Suppressor macrophage (primary cell): ENCODE data around the gene WAC.
"Not testable (repeated sequence)": the region's sequence is repeated elsewhere in the genome, so short reads cannot be mapped to it uniquely, and the experiment has no call there.

Experiments
- DNase-seq, 4 experiments: peaks; one replicate each; pipeline ENCODE4 v3.0.0-alpha.2; 2020 to 2022
- total RNA-seq, 17 experiments: gene quantifications; one replicate each; lab custom pipeline; 2026; ENCODE audit warnings: mixed read lengths in 6 of 17, inconsistent platforms in 3 of 17; lab: John Stamatoyannopoulos, UW

The WAC gene
- 70.8 to 144 (median 109) reads per million in 17 experiments for total RNA-seq

GRCh38 chr10:28532337-28533185 is at the start of gene WAC:
Gene WAC, plus strand, starts transcription at chr10:28533118. Its CDS starts 462 bp downstream, at chr10:28533580.
- DNase-seq: peak; percentile 96 to 99 (median 98)

DNA sequence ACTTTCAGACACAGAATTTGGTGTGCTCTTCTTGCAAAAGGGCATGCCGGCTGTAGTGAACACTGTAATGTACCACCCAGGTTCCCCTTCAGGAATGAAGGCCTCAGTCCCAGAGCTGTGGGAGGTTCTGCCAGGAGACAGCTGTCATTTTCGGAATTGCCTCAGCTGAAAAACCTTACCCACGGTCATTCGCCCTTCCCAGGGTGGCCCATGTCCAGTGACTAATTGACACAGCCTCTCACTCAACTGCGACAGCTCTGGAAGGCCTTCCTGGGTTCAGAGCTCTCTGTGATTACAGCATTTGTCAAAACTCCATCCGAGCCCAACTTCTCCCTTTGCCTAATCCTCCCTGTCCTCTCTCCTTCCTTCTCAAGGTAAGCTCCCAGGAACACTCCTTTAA is 43.7 kb upstream of the WAC start:
- DNase-seq: peak in 2 of 4 experiments; percentile 23 to 36

GRCh38 chr10:28490256-28490865 is 42.6 kb upstream of the WAC start:
- peak in 2 of 4 experiments; percentile 51 to 54 for DNase-seq

GRCh38 chr10:28492116-28492920 is 40.6 kb upstream of the WAC start:
- peak; percentile 37 to 89 (median 65) for DNase-seq

DNA sequence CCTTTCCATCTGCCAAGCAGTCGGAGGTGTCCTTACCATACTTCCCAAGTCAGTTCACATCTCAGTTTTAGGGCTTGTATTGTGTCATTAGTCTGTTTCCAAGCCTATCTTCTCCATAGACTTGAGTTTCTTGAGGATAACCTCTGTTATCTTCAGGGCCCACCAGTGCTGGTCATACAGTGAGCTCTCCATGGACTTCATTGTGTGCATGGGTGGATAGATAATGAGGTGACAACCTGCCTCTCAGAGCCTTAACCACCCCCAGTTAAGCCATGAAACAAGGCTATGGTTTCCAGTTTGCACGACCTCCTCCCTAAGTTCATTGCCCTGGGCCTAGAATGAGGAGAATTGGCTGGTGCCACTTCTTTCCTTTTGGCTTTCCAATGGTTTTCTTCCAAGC is 38.5 kb upstream of the WAC start:
- no peak for DNase-seq

GRCh38 chr10:28495084-28495483 is 37.8 kb upstream of the WAC start:
- DNase-seq: no peak

GRCh38 chr10:28496017-28496416 is 36.9 kb upstream of the WAC start:
- DNase-seq: no peak

DNA sequence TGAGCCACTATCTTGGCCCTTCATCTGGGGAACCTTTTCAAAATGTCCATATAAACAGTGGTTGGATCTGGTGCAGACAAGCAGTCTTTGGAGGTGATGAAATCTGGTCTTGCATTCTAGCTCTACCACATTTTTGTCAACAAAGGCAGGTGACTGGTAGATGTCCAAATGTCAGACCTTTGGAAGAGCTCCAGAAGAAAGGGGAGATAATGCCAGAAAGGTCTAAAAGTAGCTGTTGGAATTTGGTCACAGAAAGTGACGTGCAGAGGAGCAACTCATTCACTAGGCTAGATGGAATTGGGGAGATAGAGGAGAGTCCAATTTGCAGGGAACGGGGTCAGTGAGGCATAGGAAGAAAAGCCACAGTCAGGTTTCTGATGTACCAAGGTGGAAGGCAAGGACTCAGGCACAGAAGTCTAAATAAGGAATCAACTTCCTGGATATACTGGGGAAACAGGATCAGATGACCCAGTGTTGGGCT is 36.4 kb upstream of the WAC start:
- no peak for DNase-seq

- DNase-seq: no peak
Measured at GRCh38 chr10:28497313-28498126, 35.4 kb upstream of the WAC start.

- not testable (repeated sequence) for DNase-seq
Measured at GRCh38 chr10:28500203-28500602, 32.7 kb upstream of the WAC start.

DNA sequence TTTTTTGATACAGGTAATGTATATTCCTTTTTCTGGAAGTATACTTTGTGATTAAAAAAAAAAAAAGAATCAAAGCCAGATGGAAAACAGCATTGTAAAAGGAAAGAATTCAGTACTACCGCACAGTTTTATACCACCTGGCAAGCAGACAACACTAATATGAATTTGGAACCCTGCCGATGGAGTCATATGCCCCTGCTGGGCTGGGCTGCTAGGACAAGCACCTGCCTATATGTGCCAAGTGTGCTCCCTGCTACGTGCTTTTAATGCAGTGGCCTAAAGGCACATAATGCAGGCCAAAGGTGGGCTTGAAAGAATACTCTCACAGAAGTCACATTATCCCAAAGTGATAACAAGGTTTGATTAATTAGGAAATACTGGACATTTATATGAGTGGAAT is 29.8 kb upstream of the WAC start:
- no peak for DNase-seq

DNA sequence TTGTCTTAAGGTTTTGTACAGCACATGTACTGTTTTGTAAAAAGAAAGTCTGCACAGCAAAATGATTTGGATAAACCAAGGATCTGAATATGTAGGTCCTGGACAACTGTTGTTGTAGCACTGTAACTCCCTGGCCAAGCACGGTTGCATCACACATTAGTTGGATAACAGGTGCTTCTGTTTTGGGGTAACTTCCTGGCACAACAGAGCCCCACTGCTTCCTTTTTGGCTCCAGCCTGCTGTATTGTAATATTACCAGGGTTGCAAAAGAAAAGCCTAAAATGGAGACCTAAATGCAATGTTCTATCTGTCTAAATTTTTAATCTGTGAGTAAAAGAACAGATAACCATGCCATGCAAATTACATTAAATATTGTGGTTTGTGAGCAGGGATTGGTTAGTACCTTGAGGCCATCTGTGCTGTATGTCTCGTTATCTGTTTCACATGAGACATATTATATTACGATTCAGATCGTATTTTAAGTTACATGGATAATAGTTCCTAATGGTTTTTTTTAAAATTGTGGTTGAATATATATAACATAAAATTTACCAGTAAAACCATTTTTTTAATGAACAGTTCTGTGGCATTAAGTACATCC is 27.5 kb upstream of the WAC start:
- no peak for DNase-seq

DNA sequence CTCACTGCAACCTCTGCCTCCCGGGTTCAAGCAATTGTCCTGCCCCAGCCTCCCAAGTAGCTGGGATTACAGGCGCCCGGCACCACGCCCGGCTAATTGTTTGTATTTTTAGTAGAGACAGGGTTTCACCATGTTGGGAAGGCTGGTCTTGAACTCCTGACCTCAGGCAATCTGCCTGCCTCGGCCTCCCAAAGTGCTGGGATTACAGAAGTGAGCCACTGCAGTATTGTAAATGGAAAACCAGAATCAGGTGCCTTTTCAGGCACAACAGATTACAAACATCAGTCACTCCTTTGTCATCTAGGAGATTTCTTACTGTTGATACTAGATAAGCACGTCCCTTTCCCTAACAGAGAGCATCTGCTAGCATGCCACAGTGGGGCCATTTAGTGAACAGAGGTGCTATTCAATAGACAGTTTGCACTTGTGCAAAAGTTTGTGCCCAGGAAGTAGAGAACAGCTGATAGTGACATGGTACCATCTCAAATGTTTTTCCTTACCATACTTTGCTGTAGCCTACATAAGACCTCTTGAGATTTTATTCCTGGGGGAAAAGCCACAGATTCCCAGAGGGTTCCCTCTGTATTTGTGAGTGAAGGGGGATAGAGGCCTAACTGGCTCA is 24.5 kb upstream of the WAC start:
- DNase-seq: no peak

GRCh38 chr10:28509286-28509685 is 23.6 kb upstream of the WAC start:
- DNase-seq: no peak

- no peak for DNase-seq
Measured at GRCh38 chr10:28514648-28515047, 18.3 kb upstream of the WAC start.

GRCh38 chr10:28520346-28520745 is 12.6 kb upstream of the WAC start:
- no peak for DNase-seq

- not testable (repeated sequence) for DNase-seq
Measured at GRCh38 chr10:28520828-28521227, 12.1 kb upstream of the WAC start.

GRCh38 chr10:28521961-28522360 is 11.0 kb upstream of the WAC start:
- not testable (repeated sequence) for DNase-seq

GRCh38 chr10:28523725-28524252 is 9.1 kb upstream of the WAC start:
- no peak for DNase-seq

GRCh38 chr10:28530751-28531150 is 2.2 kb upstream of the WAC start:
- DNase-seq: peak in 1 of 4 experiments; percentile 7

DNA sequence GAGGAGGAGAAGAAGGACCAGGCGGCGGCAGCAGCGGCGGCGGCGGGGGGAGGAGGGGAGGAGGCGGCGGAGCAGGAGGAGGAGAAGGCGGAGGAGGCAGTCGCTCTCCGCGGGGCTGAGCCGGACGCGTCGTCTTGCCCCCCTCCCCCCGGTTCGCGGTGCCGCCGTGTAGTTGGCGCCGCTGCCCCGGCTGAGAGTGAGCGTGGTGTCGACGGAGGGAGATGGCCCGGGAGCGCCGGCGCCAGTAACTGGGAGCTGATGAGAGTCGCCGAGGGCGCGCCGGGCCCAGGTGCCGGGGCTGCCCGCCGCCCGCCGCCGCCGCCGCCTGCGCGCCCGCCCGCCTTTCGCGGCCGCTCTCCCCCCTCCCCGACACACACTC is 257 bp downstream of the WAC start:
- DNase-seq: no peak
